Epithelial cell of esophagus (primary cell): Measurements from ENCODE around the gene ANKRD55.
A peak's percentile ranks its signal among the peaks of the same experiment; 100 is the strongest.

Source experiments
- DNase-seq: peaks from one replicate; pipeline ENCODE4 v3.0.0; 2010; ENCODE audit warnings: low read depth
- H3K4me3 ChIP-seq: 2 replicates; pipeline ENCODE4 v1.5.1; 2011; ENCODE audit warnings: mild to moderate bottlenecking, low read length, control low read depth
- CTCF ChIP-seq: IDR thresholded peaks from 2 replicates; pipeline ENCODE4 v1.5.1; 2011; ENCODE audit warnings: low read depth, mild to moderate bottlenecking, low read length, control low read depth, inconsistent platforms; ENCODE audit not compliant: insufficient read depth; ENCODE audit errors: missing control alignments

The ANKRD55 gene

GRCh38 chr5:56095579-56096102, 137.5 kb downstream of the ANKRD55 start:
- TF ChIP-seq CTCF: no peak
- H3K4me3 ChIP-seq: no peak overlapping the region
- DNase-seq: no peak

GRCh38 chr5:56094579-56095361, 138.4 kb downstream of the ANKRD55 start:
- DNase-seq: peak; percentile 16
- no peak overlapping the region for H3K4me3 ChIP-seq
- TF ChIP-seq CTCF: no peak

GRCh38 chr5:56093970-56094369, 139.2 kb downstream of the ANKRD55 start:
- no peak for TF ChIP-seq CTCF
- no peak overlapping the region for H3K4me3 ChIP-seq
- DNase-seq: no peak

GRCh38 chr5:56092115-56092514, 141.0 kb downstream of the ANKRD55 start:
- TF ChIP-seq CTCF: no peak
- H3K4me3 ChIP-seq: no peak overlapping the region
- DNase-seq: no peak

GRCh38 chr5:56091664-56092063, 141.5 kb downstream of the ANKRD55 start:
- H3K4me3 ChIP-seq: no peak overlapping the region
- no peak for DNase-seq
- TF ChIP-seq CTCF: no peak

GRCh38 chr5:56090793-56091460, 142.2 kb downstream of the ANKRD55 start:
- no peak overlapping the region for H3K4me3 ChIP-seq
- DNase-seq: no peak
- TF ChIP-seq CTCF: no peak
